Liver (tissue), 9 donors: ENCODE measurements around the gene UQCRHL. TPM values are rescaled to one million over a fixed set of nuclear protein-coding genes. Genes with fewer than 3 reads are reported as not detected.
A peak's percentile ranks its signal among the peaks of the same experiment; 100 is the strongest.

Experiments
- DNase-seq: peaks from one replicate; pipeline ENCODE4 v3.0.0-alpha.2; 2017; ENCODE audit warnings: low spot score
- H3K27ac ChIP-seq, 2 donors: one replicate each; pipeline ENCODE4 v1.7.0; 2013; ENCODE audit warnings: inconsistent platforms in 2 of 2, low read length in 2 of 2, control low read depth in 1 of 2, low read depth in 1 of 2, mild to moderate bottlenecking in 1 of 2
- H3K27me3 ChIP-seq, 4 donors: one replicate each; pipeline versions ENCODE4 v1.6.1 to v1.7.0; 2013; ENCODE audit warnings: low read length in 3 of 4, inconsistent platforms in 1 of 4, mild to moderate bottlenecking in 1 of 4, moderate library complexity in 1 of 4; ENCODE audit not compliant: control insufficient read depth in 4 of 4, insufficient read depth in 4 of 4
- H3K36me3 ChIP-seq, 4 donors: one replicate each; pipeline versions ENCODE4 v1.6.1 to v1.7.0; 2013; ENCODE audit warnings: low read length in 3 of 4, mild to moderate bottlenecking in 3 of 4, low read depth in 1 of 4, moderate library complexity in 1 of 4; ENCODE audit not compliant: control insufficient read depth in 4 of 4, insufficient read depth in 3 of 4
- H3K4me1 ChIP-seq, 4 donors: one replicate each; pipeline versions ENCODE4 v1.6.1 to v1.7.0; 2013; ENCODE audit warnings: low read length in 3 of 4, mild to moderate bottlenecking in 3 of 4, moderate library complexity in 1 of 4; ENCODE audit not compliant: control insufficient read depth in 4 of 4, insufficient read depth in 4 of 4
- H3K4me3 ChIP-seq, 3 donors: one replicate each; pipeline versions ENCODE4 v1.6.1 to v1.7.0; 2013; ENCODE audit warnings: low read length in 3 of 3, control low read depth in 1 of 3, low read depth in 1 of 3, mild to moderate bottlenecking in 1 of 3
- H3K9ac ChIP-seq, 2 donors: one replicate each; pipeline ENCODE4 v1.7.0; 2013; ENCODE audit warnings: low read length in 2 of 2, mild to moderate bottlenecking in 2 of 2, moderate library complexity in 2 of 2, control low read depth in 1 of 2, low read depth in 1 of 2
- H3K9me3 ChIP-seq, 4 donors: one replicate each; pipeline versions ENCODE4 v1.6.1 to v1.7.0; 2013; ENCODE audit warnings: low read length in 3 of 4; ENCODE audit not compliant: control insufficient read depth in 4 of 4
- ATF3 ChIP-seq: IDR thresholded peaks from 2 replicates; pipeline ENCODE4 v1.6.1; 2016; ENCODE audit warnings: antibody characterized with exemption
- FOXA2 ChIP-seq: IDR thresholded peaks from 2 replicates; pipeline ENCODE4 v1.6.1; 2016; ENCODE audit warnings: antibody characterized with exemption
- HNF4A ChIP-seq, 2 donors: conservative IDR thresholded peaks; 2 replicates each; pipeline ENCODE4 v1.6.1; 2016; ENCODE audit warnings: antibody characterized with exemption in 2 of 2, mild to moderate bottlenecking in 2 of 2
- JUND ChIP-seq, 2 donors: IDR thresholded peaks; 2 replicates each; pipeline ENCODE4 v1.6.1; 2016; ENCODE audit warnings: antibody characterized with exemption in 2 of 2
- RAD21 ChIP-seq, 2 donors: IDR thresholded peaks; 2 replicates each; pipeline ENCODE4 v1.6.1; 2016; ENCODE audit warnings: antibody characterized with exemption in 2 of 2, mild to moderate bottlenecking in 2 of 2
- REST ChIP-seq: IDR thresholded peaks from 2 replicates; pipeline ENCODE4 v1.6.1; 2016; ENCODE audit warnings: antibody characterized with exemption, mild to moderate bottlenecking
- TAF1 ChIP-seq: conservative IDR thresholded peaks from 2 replicates; pipeline ENCODE4 v1.6.1; 2016; ENCODE audit warnings: antibody characterized with exemption, mild to moderate bottlenecking
- YY1 ChIP-seq: IDR thresholded peaks from 2 replicates; pipeline ENCODE4 v1.6.1; 2016; ENCODE audit warnings: antibody characterized with exemption, mild to moderate bottlenecking
- whole genome bisulfite sequencing: extraction: QIAGEN DNeasy Blood & Tissue Kit; methylation state at CpG from one replicate; pipeline ENCODE4 v1.1.7; 2013; 5-methylcytosine and 5-hydroxymethylcytosine counted together
- polyA plus RNA-seq, 2 donors: library from polyadenylated mRNA; stranded (reverse) in 1 of 2; unstranded in 1 of 2; fragments of 200-250 nt in 1 of 2; fragments of >200 nt in 1 of 2; fragmentation: Nextera tagmentation in 1 of 2; extraction: Ambion mirVana in 1 of 2; gene quantifications; one replicate each; pipeline versions ENCODE4 v1.2.1 to v1.2.3, GENCODE V29; 2013 to 2015
- total RNA-seq, 2 donors: library from RNA; depleted of rRNA; stranded (reverse); fragments of >200 nt; gene quantifications; one replicate each; pipeline ENCODE4 v1.2.3, GENCODE V29; 2014
- donor health status: healthy.
- donor health status: healthy.
- donor health status: healthy.
- donor health status: healthy.
- donor health status: healthy.

The UQCRHL gene
- total and polyA plus RNA-seq, 4 donors = 0.50 to 2.9 (median 1.4) TPM

- H3K27me3 ChIP-seq = no peaks in the 10 kb centered on the region
- H3K9ac ChIP-seq = no peak overlapping the region
- 83% methylated on average over 6 of the region's 6 CpGs for WGBS
- no peak overlapping the region for H3K27ac ChIP-seq
- peaks cover 0 to 3% (median 0%) of the 10 kb centered on the region in 4 donors for H3K36me3 ChIP-seq
- TF ChIP-seq FOXA2 (no peak), YY1 (no peak), TAF1 (no peak), RAD21 (IDR thresholded peaks at IDR 0.05) (no peak)
- no peak overlapping the region for H3K4me3 ChIP-seq
- no peaks in the 10 kb centered on the region for H3K9me3 ChIP-seq
- peaks cover 0 to 4% (median 0%) of the 10 kb centered on the region in 4 donors for H3K4me1 ChIP-seq
- DNase-seq = no peak
These were observed 35.5 kb downstream of the UQCRHL start for GRCh38 chr1:15771836-15772515.

GRCh38 chr1:15770313-15770962 is 37.0 kb downstream of the UQCRHL start:
- H3K27ac ChIP-seq = no peak overlapping the region
- TF ChIP-seq REST (no peak), HNF4A (conservative IDR thresholded peaks at IDR 0.05) (peak; percentile 17 to 20), JUND (IDR thresholded peaks at IDR 0.05) (no peak)
- no peak for DNase-seq
- peaks cover 0 to 3% (median 0%) of the 10 kb centered on the region in 4 donors for H3K36me3 ChIP-seq
- WGBS = 87% methylated on average over 14 of the region's 14 CpGs
- no peaks in the 10 kb centered on the region for H3K27me3 ChIP-seq
- no peak overlapping the region for H3K4me3 ChIP-seq
- H3K9me3 ChIP-seq = no peaks in the 10 kb centered on the region
- no peak overlapping the region for H3K9ac ChIP-seq
- peaks cover 0 to 4% (median 0%) of the 10 kb centered on the region in 4 donors for H3K4me1 ChIP-seq

- 96% methylated on average over 7 of the region's 7 CpGs for WGBS
- no peak overlapping the region for H3K27ac ChIP-seq
- H3K4me3 ChIP-seq = no peak overlapping the region
- DNase-seq = no peak
- H3K9ac ChIP-seq = no peak overlapping the region
- H3K4me1 ChIP-seq = peaks cover 0 to 4% (median 0%) of the 10 kb centered on the region in 4 donors
- H3K9me3 ChIP-seq = no peaks in the 10 kb centered on the region
- H3K36me3 ChIP-seq = peaks cover 0 to 4% (median 2%) of the 10 kb centered on the region in 4 donors
- no peaks in the 10 kb centered on the region for H3K27me3 ChIP-seq
- TF ChIP-seq JUND (IDR thresholded peaks at IDR 0.05) (no peak), ATF3 (no peak)
These were observed 39.1 kb downstream of the UQCRHL start for GRCh38 chr1:15768388-15768787.
